ENCODE results near the gene PRPF19.

The PRPF19 gene

GRCh38 chr11:60932605-60933356, 26.4 kb upstream of the PRPF19 start:
- H3K4me1 ChIP-seq (ENCODE audit: insufficient read depth, low read length, poor library complexity, severe bottlenecking) = no peaks in the 10 kb centered on the region
- H3K9ac ChIP-seq (ENCODE audit: low read depth, low read length, poor library complexity, severe bottlenecking) = no peak overlapping the region
- H3F3A ChIP-seq (ENCODE audit: low read depth) = no peaks in the 10 kb centered on the region
- no peak overlapping the region for H3K4me2 ChIP-seq (ENCODE audit: low read depth, low read length, poor library complexity, severe bottlenecking)
- H4K20me1 ChIP-seq (ENCODE audit: insufficient read depth, low read length, poor library complexity, severe bottlenecking) = no peaks in the 10 kb centered on the region
- no peaks in the 10 kb centered on the region for H3K27me3 ChIP-seq (ENCODE audit: insufficient read depth, low read length, poor library complexity, severe bottlenecking)
- H3K9me2 ChIP-seq (replicated peaks; ENCODE audit: low read depth, low read length) = no peaks in the 10 kb centered on the region
- H3K36me3 ChIP-seq (ENCODE audit: insufficient read depth, low read length) = no peaks in the 10 kb centered on the region
- no peak overlapping the region for H2AFZ ChIP-seq (ENCODE audit: low read length)
- H3K9me3 ChIP-seq (ENCODE audit: insufficient read depth, low read depth, low read length) = no peaks in the 10 kb centered on the region
- no peaks in the 10 kb centered on the region for H3K79me2 ChIP-seq (ENCODE audit: insufficient read depth, low read length)
- H3K4me3 ChIP-seq (ENCODE audit: low read length, poor library complexity, severe bottlenecking) = no peak overlapping the region
- TF ChIP-seq EZH2phosphoT487 (IDR thresholded peaks at IDR 0.05; ENCODE audit: borderline replicate concordance) (no peak), CTCF (conservative IDR thresholded peaks at IDR 0.05; ENCODE audit: low read length) (no peak)

- H3K4me2 ChIP-seq (ENCODE audit: low read depth, low read length, poor library complexity, severe bottlenecking) = no peak overlapping the region
- no peak for TF ChIP-seq CTCF (conservative IDR thresholded peaks at IDR 0.05; ENCODE audit: low read length)
- TF ChIP-seq EZH2phosphoT487 (IDR thresholded peaks at IDR 0.05; ENCODE audit: borderline replicate concordance) = no peak
- no peak overlapping the region for H2AFZ ChIP-seq (ENCODE audit: low read length)
- H3K36me3 ChIP-seq (ENCODE audit: insufficient read depth, low read length) = no peaks in the 10 kb centered on the region
- H3K9ac ChIP-seq (ENCODE audit: low read depth, low read length, poor library complexity, severe bottlenecking) = no peak overlapping the region
- H3K4me3 ChIP-seq (ENCODE audit: low read length, poor library complexity, severe bottlenecking) = no peak overlapping the region
- no peaks in the 10 kb centered on the region for H3K9me3 ChIP-seq (ENCODE audit: insufficient read depth, low read depth, low read length)
- no peaks in the 10 kb centered on the region for H3K79me2 ChIP-seq (ENCODE audit: insufficient read depth, low read length)
- no peaks in the 10 kb centered on the region for H3F3A ChIP-seq (ENCODE audit: low read depth)
- H3K4me1 ChIP-seq (ENCODE audit: insufficient read depth, low read length, poor library complexity, severe bottlenecking) = no peaks in the 10 kb centered on the region
- H3K27me3 ChIP-seq (ENCODE audit: insufficient read depth, low read length, poor library complexity, severe bottlenecking) = no peaks in the 10 kb centered on the region
- no peaks in the 10 kb centered on the region for H4K20me1 ChIP-seq (ENCODE audit: insufficient read depth, low read length, poor library complexity, severe bottlenecking)
- no peaks in the 10 kb centered on the region for H3K9me2 ChIP-seq (replicated peaks; ENCODE audit: low read depth, low read length)
These were observed 25.5 kb upstream of the PRPF19 start for GRCh38 chr11:60931917-60932316.

GRCh38 chr11:60930394-60930793, 24.0 kb upstream of the PRPF19 start:
- Histone ChIP-seq H3K4me2 (ENCODE audit: low read depth, low read length, poor library complexity, severe bottlenecking) (no peak overlapping the region), H3K79me2 (ENCODE audit: insufficient read depth, low read length) (no peaks in the 10 kb centered on the region), H3K36me3 (ENCODE audit: insufficient read depth, low read length) (no peaks in the 10 kb centered on the region), H3K9ac (ENCODE audit: low read depth, low read length, poor library complexity, severe bottlenecking) (no peak overlapping the region), H4K20me1 (ENCODE audit: insufficient read depth, low read length, poor library complexity, severe bottlenecking) (no peaks in the 10 kb centered on the region), H2AFZ (ENCODE audit: low read length) (no peak overlapping the region), H3K27me3 (ENCODE audit: insufficient read depth, low read length, poor library complexity, severe bottlenecking) (no peaks in the 10 kb centered on the region), H3K4me1 (ENCODE audit: insufficient read depth, low read length, poor library complexity, severe bottlenecking) (peaks cover under 1% of the 10 kb centered on the region), H3K9me2 (replicated peaks; ENCODE audit: low read depth, low read length) (no peaks in the 10 kb centered on the region), H3F3A (ENCODE audit: low read depth) (no peaks in the 10 kb centered on the region), H3K4me3 (ENCODE audit: low read length, poor library complexity, severe bottlenecking) (no peak overlapping the region), H3K9me3 (ENCODE audit: insufficient read depth, low read depth, low read length) (no peaks in the 10 kb centered on the region)
- TF ChIP-seq CTCF (conservative IDR thresholded peaks at IDR 0.05; ENCODE audit: low read length) (no peak), EZH2phosphoT487 (IDR thresholded peaks at IDR 0.05; ENCODE audit: borderline replicate concordance) (no peak)
